ENCODE measurements around the gene CD81. TPM values are rescaled to one million over a fixed set of nuclear protein-coding genes. Genes with fewer than 3 reads are reported as not detected.

The CD81 gene
- total RNA-seq, 1 experiment from 2014 or later, result 194 TPM

DNA sequence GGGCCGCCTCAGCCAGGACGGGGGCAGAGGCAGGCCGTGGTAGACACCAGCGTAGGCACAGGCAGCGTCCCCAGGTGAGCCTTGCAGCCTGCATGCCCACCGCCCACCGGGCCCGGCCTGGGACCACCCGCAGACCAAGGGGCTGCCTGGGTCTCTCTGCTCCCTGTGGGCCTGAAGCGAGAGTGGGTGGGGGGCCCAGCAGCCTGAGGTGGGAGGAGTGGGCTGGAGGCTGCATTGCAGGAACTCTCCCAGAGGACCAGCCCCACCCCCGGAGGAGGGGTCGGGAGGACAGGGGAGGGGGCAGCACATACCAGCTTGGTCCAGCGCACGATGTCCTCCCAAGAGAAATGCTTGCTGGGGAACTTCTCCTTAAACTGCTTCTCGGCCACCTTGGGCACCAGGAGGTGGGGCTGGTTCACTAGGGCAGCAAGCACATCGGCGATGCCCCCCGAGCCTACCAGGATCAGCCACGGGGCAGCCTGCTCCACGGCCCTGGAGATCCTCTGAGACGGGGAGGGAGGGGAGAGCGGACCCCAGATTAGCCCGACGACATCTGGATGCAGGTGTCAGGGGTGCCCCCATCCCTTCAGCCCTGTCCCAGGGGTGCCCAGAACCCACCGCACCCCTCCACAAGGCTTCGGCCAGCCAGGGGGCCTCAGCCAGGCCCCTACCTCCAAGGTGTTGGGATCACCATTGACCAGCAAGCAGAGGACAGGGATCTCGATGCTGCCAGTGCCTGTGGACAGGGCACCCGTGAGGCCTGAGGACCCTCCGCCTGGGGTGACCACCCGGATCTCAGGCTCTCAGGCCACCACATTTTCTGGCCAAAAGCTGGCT lies 41.0 kb downstream of the CD81 start:
- BruUV-seq (replicated peaks), result no TSS peak
- Histone ChIP-seq H3K36me3 (ENCODE audit: insufficient read depth, low read length, poor library complexity, severe bottlenecking) (no peaks in the 10 kb centered on the region), H3K27me3 (replicated peaks; ENCODE audit: insufficient read depth, low read depth, low read length, poor library complexity) (no peaks in the 10 kb centered on the region), H3K4me1 (ENCODE audit: insufficient read depth, low read length, poor library complexity, severe bottlenecking) (no peaks in the 10 kb centered on the region), H3K4me3 (ENCODE audit: low read depth, low read length, poor library complexity, severe bottlenecking) (no peak overlapping the region), H3K9me3 (ENCODE audit: low read depth, low read length, poor library complexity, severe bottlenecking) (no peaks in the 10 kb centered on the region), H3K27ac (ENCODE audit: low read depth, low read length, poor library complexity, severe bottlenecking) (no peak overlapping the region)
- TF ChIP-seq CTCF (conservative IDR thresholded peaks at IDR 0.05; ENCODE audit: low read depth, low read length), result no peak
- no peak for TF ChIP-seq EZH2 (IDR thresholded peaks at IDR 0.05; ENCODE audit: borderline replicate concordance, low read depth, low read length, poor library complexity, severe bottlenecking)
- POLR2A ChIA-PET (ENCODE audit: low non-redundant PET), result no interaction called here
- no peak for DNase-seq (ENCODE audit: low spot score)
- intact Hi-C loops (cut with micrococcal nuclease; ENCODE audit: unreplicated experiment), result no loop called here
- CTCF ChIA-PET, result no interaction called here

GRCh38 chr11:2418693-2419360 lies 41.7 kb downstream of the CD81 start:
- intact Hi-C loops (cut with micrococcal nuclease; ENCODE audit: unreplicated experiment), result loop anchor here (1.0 kb wide), 1 partner anchor 253 kb away; no protein-coding TSS in a partner anchor
- CTCF ChIA-PET, result interaction anchor here (0.9 to 2.6 kb wide), 4 partner anchors 113 to 249 kb away, joined by 3 to 74 read pairs (median 3); no protein-coding TSS in a partner anchor
- POLR2A ChIA-PET (ENCODE audit: low non-redundant PET), result no interaction called here
- H3K4me3 ChIP-seq (ENCODE audit: low read depth, low read length, poor library complexity, severe bottlenecking), result no peak overlapping the region
- no peaks in the 10 kb centered on the region for H3K9me3 ChIP-seq (ENCODE audit: low read depth, low read length, poor library complexity, severe bottlenecking)
- no peaks in the 10 kb centered on the region for H3K36me3 ChIP-seq (ENCODE audit: insufficient read depth, low read length, poor library complexity, severe bottlenecking)
- BruUV-seq (replicated peaks), result no TSS peak
- no peaks in the 10 kb centered on the region for H3K27me3 ChIP-seq (replicated peaks; ENCODE audit: insufficient read depth, low read depth, low read length, poor library complexity)
- DNase-seq (ENCODE audit: low spot score), result no peak
- TF ChIP-seq EZH2 (IDR thresholded peaks at IDR 0.05; ENCODE audit: borderline replicate concordance, low read depth, low read length, poor library complexity, severe bottlenecking), result no peak
- TF ChIP-seq CTCF (conservative IDR thresholded peaks at IDR 0.05; ENCODE audit: low read depth, low read length), result no peak
- no peaks in the 10 kb centered on the region for H3K4me1 ChIP-seq (ENCODE audit: insufficient read depth, low read length, poor library complexity, severe bottlenecking)
- H3K27ac ChIP-seq (ENCODE audit: low read depth, low read length, poor library complexity, severe bottlenecking), result no peak overlapping the region

DNA sequence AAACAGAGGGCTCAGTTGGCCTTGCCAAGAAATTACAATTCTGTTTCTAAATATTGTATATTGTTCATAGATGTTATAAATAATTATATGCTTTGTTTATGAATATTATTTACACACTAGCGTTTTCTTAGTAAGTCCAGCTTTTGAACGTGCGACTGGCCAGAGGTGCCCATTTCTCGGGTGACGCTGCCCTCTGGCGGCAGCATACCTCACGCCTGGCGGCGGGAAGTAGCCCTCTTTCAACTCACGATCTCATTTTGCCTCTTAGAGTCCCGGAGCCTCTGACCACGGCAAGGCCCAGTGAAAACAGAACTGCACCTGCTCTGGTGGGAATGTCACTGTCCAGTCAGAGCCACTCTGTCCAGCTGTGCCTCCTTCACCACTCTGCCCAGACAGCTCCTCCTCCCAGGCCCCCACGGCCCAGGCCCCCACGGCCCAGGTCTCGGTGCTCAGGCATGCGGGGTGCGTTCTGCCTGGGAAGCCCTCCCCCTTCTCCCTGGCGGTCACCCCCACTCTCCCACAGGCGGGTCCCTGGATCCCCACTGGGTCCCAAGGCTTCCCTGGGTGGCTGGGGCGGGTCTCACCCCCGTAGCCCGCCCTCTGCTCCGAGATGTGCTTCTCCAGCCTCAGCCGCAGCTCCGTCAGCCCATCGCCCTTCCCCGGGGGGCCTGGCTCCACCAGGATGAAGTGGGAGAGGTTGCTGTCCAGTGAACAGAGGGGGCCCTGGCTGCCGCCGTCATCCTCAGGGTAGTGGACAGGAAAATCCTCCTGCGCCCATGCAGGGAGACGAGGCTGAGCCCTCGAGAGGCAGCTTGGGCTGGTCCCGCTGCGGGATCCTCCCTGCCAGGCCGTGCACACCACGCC lies 42.8 kb downstream of the CD81 start:
- Histone ChIP-seq H3K27me3 (replicated peaks; ENCODE audit: insufficient read depth, low read depth, low read length, poor library complexity) (no peaks in the 10 kb centered on the region), H3K9me3 (ENCODE audit: low read depth, low read length, poor library complexity, severe bottlenecking) (no peaks in the 10 kb centered on the region), H3K27ac (ENCODE audit: low read depth, low read length, poor library complexity, severe bottlenecking) (no peak overlapping the region), H3K4me3 (ENCODE audit: low read depth, low read length, poor library complexity, severe bottlenecking) (no peak overlapping the region), H3K36me3 (ENCODE audit: insufficient read depth, low read length, poor library complexity, severe bottlenecking) (no peaks in the 10 kb centered on the region), H3K4me1 (ENCODE audit: insufficient read depth, low read length, poor library complexity, severe bottlenecking) (no peaks in the 10 kb centered on the region)
- POLR2A ChIA-PET (ENCODE audit: low non-redundant PET), result no interaction called here
- TF ChIP-seq CTCF (conservative IDR thresholded peaks at IDR 0.05; ENCODE audit: low read depth, low read length) (peak; percentile 77), EZH2 (IDR thresholded peaks at IDR 0.05; ENCODE audit: borderline replicate concordance, low read depth, low read length, poor library complexity, severe bottlenecking) (no peak)
- BruUV-seq (replicated peaks), result no TSS peak
- DNase-seq (ENCODE audit: low spot score), result peak; percentile 64
- CTCF ChIA-PET, result interaction anchor here (0.9 to 2.6 kb wide), 8 partner anchors 9 to 250 kb away, joined by 3 to 74 read pairs (median 3); partner anchors contain the start of gene TSSC4
- intact Hi-C loops (cut with micrococcal nuclease; ENCODE audit: unreplicated experiment), result loop anchor here (1.0 to 2.0 kb wide), 3 partner anchors 115 to 254 kb away; no protein-coding TSS in a partner anchor

Data from A673 (cell line).